IMR-90 (cell line): ENCODE measurements around the gene NMRK1. TPM values are rescaled to one million over a fixed set of nuclear protein-coding genes. Genes with fewer than 3 reads are reported as not detected.

ENCODE experiments used
- ATAC-seq: fragments of 200-7000 bp; cut with Tn5 transposase; 2 replicates; pipeline ENCODE4 v1.9.1; 2020; ENCODE audit warnings: low read depth, mild to moderate bottlenecking, moderate library complexity
- BruUV-seq: library from RNA; stranded (reverse); fragments of 400-500 nt; replicated peaks from 2 replicates; lab custom pipeline; 2021; lab: Mats Ljungman, UMichigan
- CTCF ChIA-PET: fragments of 300-600 bp; formaldehyde crosslinking; extraction: SDS; loops from one replicate; lab custom pipeline; 2021; ENCODE audit warnings: antibody characterized with exemption; lab: Yijun Ruan, JAX
- POLR2A ChIA-PET: fragments of 300-600 bp; sonication (Branson Sonifier 250); formaldehyde crosslinking; loops from one replicate; lab custom pipeline; 2022; ENCODE audit warnings: antibody characterized with exemption; ENCODE audit not compliant: unreplicated experiment; lab: Charles Lee
- DNase-seq: peaks from one replicate; pipeline ENCODE4 v3.0.0; 2013
- H2AFZ ChIP-seq: replicated peaks from 2 replicates; pipeline ENCODE3; 2013; ENCODE audit warnings: low read length, mild to moderate bottlenecking; ENCODE audit not compliant: poor library complexity
- H2AK5ac ChIP-seq: 2 replicates; pipeline ENCODE4 v1.6.1; 2013; ENCODE audit warnings: low read depth, low read length, inconsistent platforms
- H2AK9ac ChIP-seq: replicated peaks from 2 replicates; pipeline ENCODE3; 2013; ENCODE audit warnings: mild to moderate bottlenecking, low read depth, low read length, moderate library complexity; ENCODE audit not compliant: poor library complexity
- H2BK120ac ChIP-seq: 2 replicates; pipeline ENCODE4 v1.6.1; 2013; ENCODE audit warnings: low read depth, low read length, inconsistent platforms
- H2BK15ac ChIP-seq: 3 replicates; pipeline ENCODE4 v1.6.1; 2013; ENCODE audit warnings: low read depth, low read length, inconsistent platforms
- H2BK20ac ChIP-seq: 2 replicates; pipeline ENCODE4 v1.6.1; 2013; ENCODE audit warnings: low read depth, mild to moderate bottlenecking, inconsistent platforms, low read length, moderate library complexity
- H2BK5ac ChIP-seq: 2 replicates; pipeline ENCODE4 v1.6.1; 2013; ENCODE audit warnings: mild to moderate bottlenecking, low read depth, low read length, inconsistent platforms; ENCODE audit not compliant: poor library complexity, severe bottlenecking
- H3K14ac ChIP-seq: replicated peaks from 2 replicates; pipeline ENCODE4 v1.6.1; 2013; ENCODE audit warnings: low read depth, low read length, inconsistent platforms
- H3K18ac ChIP-seq: 2 replicates; pipeline ENCODE4 v1.6.1; 2013; ENCODE audit warnings: low read depth, low read length, control low read depth
- H3K23ac ChIP-seq: 2 replicates; pipeline ENCODE4 v1.6.1; 2013; ENCODE audit warnings: low read depth, low read length, inconsistent platforms
- H3K27ac ChIP-seq: 2 replicates; pipeline ENCODE4 v1.5.1; 2013; ENCODE audit warnings: mild to moderate bottlenecking, control low read depth, low read length; ENCODE audit not compliant: insufficient read depth
- H3K27me3 ChIP-seq: 2 replicates; pipeline ENCODE4 v1.6.1; 2013; ENCODE audit warnings: low read length; ENCODE audit not compliant: control insufficient read depth, insufficient read depth
- H3K36me3 ChIP-seq: 2 replicates; pipeline ENCODE4 v1.6.1; 2013; ENCODE audit warnings: low read length, mixed read lengths; ENCODE audit not compliant: control insufficient read depth, insufficient read depth
- H3K4ac ChIP-seq: 2 replicates; pipeline ENCODE4 v1.6.1; 2013; ENCODE audit warnings: low read depth, low read length, inconsistent platforms
- H3K4me1 ChIP-seq: 2 replicates; pipeline ENCODE4 v1.6.1; 2013; ENCODE audit warnings: low read length, mixed read lengths; ENCODE audit not compliant: control insufficient read depth, insufficient read depth
- H3K4me2 ChIP-seq: 2 replicates; pipeline ENCODE4 v1.6.1; 2013; ENCODE audit warnings: low read depth, mild to moderate bottlenecking, control low read depth, low read length, moderate library complexity
- H3K4me3 ChIP-seq: 2 replicates; pipeline ENCODE4 v1.5.1; 2013; ENCODE audit warnings: low read depth, mild to moderate bottlenecking, control low read depth, low read length, moderate library complexity; ENCODE audit not compliant: insufficient read depth
- H3K56ac ChIP-seq: 2 replicates; pipeline ENCODE4 v1.6.1; 2013; ENCODE audit warnings: low read length, inconsistent platforms; ENCODE audit not compliant: insufficient read depth; ENCODE audit errors: extremely low read depth
- H3K79me1 ChIP-seq, 2 experiments: 2 replicates each; pipeline ENCODE4 v1.6.1; 2013; ENCODE audit warnings: low read length in 2 of 2, inconsistent platforms in 1 of 2, low read depth in 1 of 2
- H3K9ac ChIP-seq: 2 replicates; pipeline ENCODE4 v1.6.1; 2013; ENCODE audit warnings: low read depth, low read length, control low read depth
- H3K9me1 ChIP-seq: 2 replicates; pipeline ENCODE4 v1.6.1; 2013; ENCODE audit warnings: low read length, inconsistent platforms; ENCODE audit not compliant: insufficient read depth
- H3K9me3 ChIP-seq: 2 replicates; pipeline ENCODE4 v1.6.1; 2013; ENCODE audit warnings: low read length; ENCODE audit not compliant: control insufficient read depth, insufficient read depth
- H4K20me1 ChIP-seq: 2 replicates; pipeline ENCODE4 v1.6.1; 2013; ENCODE audit warnings: low read length, inconsistent platforms; ENCODE audit not compliant: insufficient read depth
- H4K5ac ChIP-seq: 2 replicates; pipeline ENCODE4 v1.6.1; 2013; ENCODE audit warnings: mild to moderate bottlenecking, low read depth, low read length, control low read depth
- H4K8ac ChIP-seq, 2 experiments: 2 replicates each; pipeline ENCODE4 v1.6.1; 2013; ENCODE audit warnings: low read depth in 2 of 2, low read length in 2 of 2, control low read depth in 1 of 2, inconsistent platforms in 1 of 2
- H4K91ac ChIP-seq: 2 replicates; pipeline ENCODE4 v1.6.1; 2013; ENCODE audit warnings: low read depth, low read length, inconsistent platforms; ENCODE audit not compliant: insufficient read depth
- FOS ChIP-seq: fragments of 150-350 bp; IDR thresholded peaks from 2 replicates; pipeline ENCODE4 v1.6.1; 2016; ENCODE audit warnings: low read depth, low read length
- MAFK ChIP-seq: IDR thresholded peaks from 2 replicates; pipeline ENCODE4 v1.6.1; 2012; ENCODE audit warnings: low read depth, low read length, improper control_type of control experiment
- RAD21 ChIP-seq: IDR thresholded peaks from 2 replicates; pipeline ENCODE4 v1.6.1; 2012; ENCODE audit warnings: low read length, improper control_type of control experiment
- WGBS, 2 experiments: methylation state at CpG; one replicate each; pipeline versions ENCODE4 v1.1.5 to v1.1.7; 2013; ENCODE audit warnings: missing lambda C conversion rate in 2 of 2; ENCODE audit not compliant: insufficient read length in 1 of 2; ENCODE audit errors: extremely low coverage in 2 of 2; 5-methylcytosine and 5-hydroxymethylcytosine counted together
- dilution Hi-C: fragments of 300-500 bp; cut with HindIII; formaldehyde crosslinking; loops from one replicate; pipeline ENCODE4 v1.14.3; 2018; ENCODE audit warnings: low sequenced_read_pairs; ENCODE audit not compliant: unreplicated experiment
- in situ Hi-C: fragments of 300-500 bp; cut with MboI; formaldehyde crosslinking; loops from 3 replicates; pipeline ENCODE4 v1.14.3; 2019; ENCODE audit warnings: low sequenced_read_pairs, inconsistent platforms, mixed read lengths
- intact Hi-C: fragments of 100-400 bp; cut with micrococcal nuclease; formaldehyde crosslinking; loops from 2 replicates; pipeline ENCODE4 v1.10.0; 2022
- polyA plus RNA-seq, 3 experiments: library from polyadenylated mRNA; depleted of rRNA; stranded (reverse); fragments of >200 nt; gene quantifications; 2 replicates each; pipeline ENCODE4 v1.2.3, GENCODE V29; 2012; ENCODE audit warnings: low replicate concordance in 1 of 3
- total RNA-seq: library from RNA; depleted of rRNA; stranded (reverse); fragments of >200 nt; gene quantifications from 2 replicates; pipeline ENCODE4 v1.2.3, GENCODE V29; 2012

NMRK1 gene
- total and polyA plus RNA-seq, 2 of the 4 experiments (the other 2 are of a cell fraction) = 5.7 to 5.9 TPM

GRCh38 chr9:75134495-75134894, 46.5 kb upstream of the NMRK1 start:
- no peak overlapping the region for H4K5ac ChIP-seq

More at GRCh38 chr9:75134495-75134894, 46.5 kb upstream of the NMRK1 start:
- H2AK9ac ChIP-seq = no peak overlapping the region
- H3K9ac ChIP-seq = no peak overlapping the region
- ChIA-PET CTCF (interaction anchor here (1.4 kb wide), 1 partner anchor 12 kb away, joined by 4 read pairs; no protein-coding TSS in a partner anchor), POLR2A (no interaction called here)
- no CpG with 5 or more reads among the region's 2 CpGs for WGBS, 2 experiments
- H2BK120ac ChIP-seq = no peak overlapping the region
- no peak overlapping the region for H2AFZ ChIP-seq
- no peak for ATAC-seq
- no peaks in the 10 kb centered on the region; the same call in 1 of the 2 replicates for H4K20me1 ChIP-seq
- no peak overlapping the region for H2BK20ac ChIP-seq
- DNase-seq = no peak
- no peak overlapping the region for H2BK5ac ChIP-seq
- H2BK15ac ChIP-seq = no peak overlapping the region
- H3K9me3 ChIP-seq = no peaks in the 10 kb centered on the region
- peaks cover 2% of the 10 kb centered on the region for H3K4me1 ChIP-seq
- dilution Hi-C loops (no loop called here), intact Hi-C loops (no loop called here), in situ Hi-C loops (no loop called here)
- no peak overlapping the region for H3K23ac ChIP-seq
- H3K56ac ChIP-seq = no peak overlapping the region
- H3K79me1 ChIP-seq = peaks cover 0 to 8% of the 10 kb centered on the region in 2 experiments; a peak in 1 of 4 replicates
- no peak overlapping the region for H2AK5ac ChIP-seq
- H3K27me3 ChIP-seq = no peaks in the 10 kb centered on the region
- H3K14ac ChIP-seq = no peak overlapping the region
- H3K36me3 ChIP-seq = peaks cover 5% of the 10 kb centered on the region
- no TSS peak for BruUV-seq
- no peak overlapping the region for H3K18ac ChIP-seq
- H3K4me3 ChIP-seq = no peak overlapping the region
- no peak overlapping the region for H3K27ac ChIP-seq
- no peak overlapping the region for H3K4me2 ChIP-seq
- H3K9me1 ChIP-seq = peaks cover 12% of the 10 kb centered on the region; the same call in 1 of the 2 replicates
- no peak overlapping the region for H4K8ac ChIP-seq
- H4K91ac ChIP-seq = no peak overlapping the region
- H3K4ac ChIP-seq = no peak overlapping the region
- TF ChIP-seq FOS (no peak), RAD21 (no peak), MAFK (no peak)
